Tibial nerve (tissue), 4 donors: ENCODE measurements around the gene SALL4. TPM values are rescaled to one million over a fixed set of nuclear protein-coding genes. Genes with fewer than 3 reads are reported as not detected.
"Not testable (repeated sequence)": the region's sequence is repeated elsewhere in the genome, so short reads cannot be mapped to it uniquely, and the experiment has no call there.

Experiments used
- DNase-seq, 2 donors: peaks; one replicate each; pipeline ENCODE4 v3.0.0-alpha.2; 2019; ENCODE audit warnings: low spot score in 2 of 2
- H3K27ac ChIP-seq, 4 donors: fragments of 200-600 bp; sonication (generic) in 3 of 4; one replicate each; pipeline ENCODE4 v1.5.1; 2017 to 2019; ENCODE audit warnings: mild to moderate bottlenecking in 1 of 4
- H3K27me3 ChIP-seq, 2 donors: fragments of 200-600 bp; sonication (generic) in 1 of 2; one replicate each; pipeline versions ENCODE4 v1.5.1 to v1.6.0; 2017 to 2019
- H3K36me3 ChIP-seq, 3 donors: fragments of 200-600 bp; sonication (generic); one replicate each; pipeline ENCODE4 v1.5.1; 2018 to 2019
- H3K4me1 ChIP-seq, 4 donors: fragments of 200-600 bp; sonication (generic) in 3 of 4; one replicate each; pipeline ENCODE4 v1.5.1; 2017 to 2019
- H3K4me3 ChIP-seq, 4 donors: fragments of 200-600 bp; sonication (generic) in 3 of 4; one replicate each; pipeline ENCODE4 v1.5.1; 2017 to 2019; ENCODE audit warnings: mild to moderate bottlenecking in 1 of 4, moderate library complexity in 1 of 4
- H3K9me3 ChIP-seq, 4 donors: fragments of 200-600 bp; sonication (generic) in 3 of 4; one replicate each; pipeline ENCODE4 v1.5.1; 2017 to 2019
- CTCF ChIP-seq, 5 experiments: fragments of 200-600 bp in 3 of 5; fragments of 450-650 bp in 2 of 5; sonication (generic) in 3 of 5; IDR thresholded peaks; one replicate each; pipeline ENCODE4 v1.5.1; 2016 to 2019; ENCODE audit warnings: antibody characterized with exemption in 5 of 5, mild to moderate bottlenecking in 3 of 5, moderate library complexity in 2 of 5
- EP300 ChIP-seq, 2 donors: sonication (generic); formaldehyde crosslinking; IDR thresholded peaks; one replicate each; pipeline ENCODE4 v1.6.1; 2017; ENCODE audit warnings: antibody characterized with exemption in 2 of 2, mild to moderate bottlenecking in 1 of 2
- POLR2A ChIP-seq, 2 donors: fragments of 450-650 bp; IDR thresholded peaks; one replicate each; pipeline ENCODE4 v1.6.1; 2017; ENCODE audit warnings: antibody characterized with exemption in 2 of 2, mild to moderate bottlenecking in 2 of 2, moderate library complexity in 2 of 2
- WGBS, 2 donors: methylation state at CpG; one replicate each; pipeline ENCODE4 v1.1.5; 2018; 5-methylcytosine and 5-hydroxymethylcytosine counted together
- total RNA-seq, 4 donors: library from RNA; depleted of rRNA; stranded (reverse); fragments of >200 nt; gene quantifications; one replicate each; pipeline ENCODE4 v1.1.0, GENCODE V29; 2016

Gene SALL4
- total RNA-seq, 4 donors from 2014 or later: 0.39 to 1.2 (median 0.54) TPM

DNA sequence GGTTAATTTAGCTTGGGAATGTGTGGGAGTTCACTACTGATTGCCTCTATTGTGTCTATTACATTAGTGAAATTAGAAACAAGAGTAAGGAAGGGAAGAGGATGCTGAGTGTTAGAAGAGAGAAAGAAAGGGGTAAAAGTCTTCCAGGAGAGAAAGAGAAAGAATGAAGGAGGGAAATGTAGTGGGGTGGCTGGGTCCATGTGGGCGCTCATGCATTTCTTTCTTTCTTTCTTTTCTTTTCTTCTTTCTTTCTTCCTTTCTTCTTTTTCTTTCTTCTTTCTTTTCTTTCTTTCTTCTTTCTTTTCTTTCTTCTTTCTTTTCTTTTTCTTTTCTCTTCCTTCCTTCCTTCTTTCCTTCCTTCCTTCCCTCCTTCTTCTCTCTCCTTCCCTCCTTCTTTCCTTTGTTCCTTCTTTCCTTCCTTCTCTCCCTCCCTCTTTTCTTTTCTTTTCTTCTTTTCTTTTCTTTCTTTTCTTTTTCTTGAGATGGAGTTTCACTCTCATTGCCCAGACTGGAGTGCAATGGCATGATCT lies 16.2 kb upstream of the SALL4 start:
- no peaks in the 10 kb centered on the region for H3K27me3 ChIP-seq
- H3K27ac ChIP-seq: no peak overlapping the region
- no peaks in the 10 kb centered on the region for H3K9me3 ChIP-seq
- TF ChIP-seq CTCF (IDR thresholded peaks at IDR 0.05): no peak
- TF ChIP-seq EP300 (IDR thresholded peaks at IDR 0.05): no peak
- no peak for TF ChIP-seq POLR2A (IDR thresholded peaks at IDR 0.05)
- H3K4me1 ChIP-seq: no peaks in the 10 kb centered on the region
- 39 to 94% methylated on average over 1 of the region's 1 CpG for WGBS, 2 donors
- no peaks in the 10 kb centered on the region for H3K36me3 ChIP-seq
- no peak for DNase-seq
- H3K4me3 ChIP-seq: no peak overlapping the region

- not testable (repeated sequence) for H3K27me3 ChIP-seq, H3K9me3 ChIP-seq, DNase-seq, H3K4me1 ChIP-seq, H3K36me3 ChIP-seq, H3K4me3 ChIP-seq, H3K27ac ChIP-seq
- 90% methylated on average over 8 of the region's 8 CpGs for WGBS, 2 donors
These were observed 14.5 kb upstream of the SALL4 start for GRCh38 chr20:51816856-51817255.

- Histone ChIP-seq H3K4me1 (no peaks in the 10 kb centered on the region), H3K36me3 (no peaks in the 10 kb centered on the region), H3K9me3 (no peaks in the 10 kb centered on the region), H3K4me3 (no peak overlapping the region), H3K27ac (no peak overlapping the region), H3K27me3 (no peaks in the 10 kb centered on the region)
- no peak for DNase-seq
- WGBS, 2 donors: 67 to 72% methylated on average over 5 of the region's 5 CpGs
- no peak for TF ChIP-seq CTCF (IDR thresholded peaks at IDR 0.05)
- TF ChIP-seq POLR2A (IDR thresholded peaks at IDR 0.05): no peak
- no peak for TF ChIP-seq EP300 (IDR thresholded peaks at IDR 0.05)
These were observed 13.2 kb upstream of the SALL4 start for GRCh38 chr20:51815383-51816076.

GRCh38 chr20:51812861-51813260 lies 10.5 kb upstream of the SALL4 start:
- H3K4me3 ChIP-seq: no peak overlapping the region
- no peaks in the 10 kb centered on the region for H3K27me3 ChIP-seq
- H3K27ac ChIP-seq: no peak overlapping the region
- no peaks in the 10 kb centered on the region for H3K4me1 ChIP-seq
- H3K9me3 ChIP-seq: no peaks in the 10 kb centered on the region
- TF ChIP-seq POLR2A (IDR thresholded peaks at IDR 0.05) (no peak), EP300 (IDR thresholded peaks at IDR 0.05) (no peak), CTCF (IDR thresholded peaks at IDR 0.05) (no peak)
- 76 to 80% methylated on average over 4 of the region's 4 CpGs for WGBS, 2 donors
- DNase-seq: no peak
- no peaks in the 10 kb centered on the region for H3K36me3 ChIP-seq

- Histone ChIP-seq H3K27me3 (no peaks in the 10 kb centered on the region), H3K36me3 (no peaks in the 10 kb centered on the region), H3K9me3 (no peaks in the 10 kb centered on the region), H3K27ac (no peak overlapping the region), H3K4me1 (no peaks in the 10 kb centered on the region), H3K4me3 (no peak overlapping the region)
- WGBS, 2 donors: 64 to 65% methylated on average over 8 of the region's 8 CpGs
- no peak for TF ChIP-seq CTCF (IDR thresholded peaks at IDR 0.05)
- no peak for DNase-seq
These were observed 9.3 kb upstream of the SALL4 start for GRCh38 chr20:51811514-51812128.
